Activated CD4-positive, CD25-positive, alpha-beta regulatory T cell treated with anti-CD3 and anti-CD28 coated beads, Interleukin-2, amount 50 U/mL, for 16 hours (primary cell): ENCODE data around the gene CELF2.

Source experiments
- DNase-seq: peaks from one replicate; pipeline ENCODE4 v3.0.0-alpha.2; 2020; ENCODE audit warnings: low read depth, low spot score

The CELF2 gene

DNA sequence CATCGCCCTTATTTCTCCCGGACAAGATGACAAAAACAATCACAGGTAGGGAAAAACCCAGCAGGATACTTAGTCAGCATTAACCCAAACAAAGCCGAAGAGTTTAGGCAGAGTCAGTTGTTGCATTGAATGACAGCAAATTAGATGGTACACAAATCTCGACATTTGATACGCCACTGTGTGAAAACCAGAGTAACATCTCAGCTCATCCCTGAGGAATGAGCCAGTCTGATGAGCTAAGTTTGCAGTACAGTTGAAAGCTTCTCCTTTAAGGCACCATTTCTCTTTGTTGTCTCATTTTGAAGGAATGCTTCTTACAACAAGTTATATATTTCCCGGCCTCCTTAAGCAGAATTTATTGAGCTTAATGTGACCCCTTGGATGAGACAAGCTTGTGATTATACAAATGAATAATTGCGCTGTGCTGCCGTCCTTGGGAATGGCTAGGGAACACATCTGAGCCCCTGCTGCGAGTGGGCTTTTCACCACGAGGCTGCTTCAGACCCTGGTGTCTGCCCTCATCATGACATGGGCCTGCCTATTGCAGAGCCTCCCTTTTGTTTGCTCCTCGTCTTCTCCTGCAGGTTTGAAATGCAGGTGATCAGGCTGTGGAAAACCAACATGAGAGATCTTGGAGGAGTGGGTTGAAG lies 137.3 kb downstream of the CELF2 start:
- DNase-seq = no peak

DNA sequence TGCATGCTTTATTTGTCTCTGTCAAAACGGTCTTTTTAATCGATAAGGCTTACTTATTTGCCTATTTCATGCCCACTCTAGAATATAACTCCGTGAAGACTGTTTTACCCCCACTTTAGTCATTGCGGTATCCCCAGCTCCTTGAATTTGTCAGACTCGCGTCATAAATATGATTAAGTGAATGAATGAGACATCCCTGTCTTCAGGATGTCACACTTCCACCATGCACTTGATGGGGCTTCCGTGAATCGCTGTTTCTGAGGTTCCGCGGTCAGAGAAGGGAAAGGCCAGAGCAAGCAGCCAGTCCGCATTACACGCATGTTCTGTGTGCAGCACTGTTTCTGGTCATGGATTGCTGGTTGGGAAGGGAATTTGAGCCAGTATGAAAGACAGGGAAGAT lies 138.8 kb downstream of the CELF2 start:
- DNase-seq = no peak

DNA sequence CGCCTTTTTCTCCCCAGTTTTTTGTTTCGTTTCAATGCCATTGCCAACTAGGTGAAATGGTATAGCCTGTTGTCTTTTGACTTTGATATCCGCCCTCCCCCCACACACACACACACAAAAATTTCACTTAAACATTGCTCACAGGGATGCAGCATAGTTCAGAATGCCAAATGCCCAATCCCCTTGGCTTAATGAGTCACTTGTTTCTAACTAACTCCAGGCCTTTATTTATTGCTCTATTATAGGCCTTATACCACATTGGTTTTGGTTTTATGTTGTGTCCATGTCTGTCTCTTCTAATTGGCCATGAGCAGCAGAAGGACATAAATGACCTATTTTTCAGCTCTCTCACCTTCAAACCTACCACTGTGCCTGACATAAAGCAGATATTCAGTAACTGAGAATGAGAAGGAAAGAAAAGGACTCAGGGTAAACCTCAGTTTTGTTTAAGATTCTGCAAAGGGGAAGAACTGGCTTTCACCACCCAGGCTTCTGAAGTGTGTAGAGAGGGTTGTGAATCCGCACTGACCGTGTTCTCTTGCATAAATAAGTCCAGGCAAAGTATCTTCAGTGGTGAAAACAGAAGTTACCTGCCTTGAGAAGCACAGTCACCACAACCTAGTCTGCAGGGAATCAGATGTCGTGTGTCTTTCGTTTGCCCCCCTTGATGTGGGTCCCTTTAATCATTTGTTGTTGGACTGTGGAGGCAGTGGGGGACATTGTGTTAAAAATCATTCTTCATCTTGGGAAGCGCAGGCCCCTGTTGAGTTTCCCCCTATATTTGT lies 139.8 kb downstream of the CELF2 start:
- DNase-seq = no peak

DNA sequence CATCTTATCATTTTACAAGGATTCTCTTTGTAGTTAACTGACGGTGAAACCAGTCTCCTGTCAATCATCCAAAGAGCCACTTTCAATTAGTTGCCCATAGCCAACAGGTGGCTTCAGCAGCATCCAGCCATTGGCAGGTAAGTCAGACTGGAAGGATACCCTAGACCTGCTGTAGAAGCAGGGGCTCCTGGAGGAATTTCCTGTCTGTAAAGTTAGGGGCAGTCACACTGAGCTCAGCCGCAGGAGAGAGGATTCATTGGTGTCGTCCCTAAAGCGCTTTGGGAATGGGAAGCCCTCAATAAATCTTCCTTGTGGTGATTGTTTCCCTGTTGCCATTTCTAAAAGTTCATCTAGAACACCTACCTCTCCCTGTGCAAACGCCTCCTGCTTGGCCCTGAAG lies 140.4 kb downstream of the CELF2 start:
- DNase-seq = no peak

DNA sequence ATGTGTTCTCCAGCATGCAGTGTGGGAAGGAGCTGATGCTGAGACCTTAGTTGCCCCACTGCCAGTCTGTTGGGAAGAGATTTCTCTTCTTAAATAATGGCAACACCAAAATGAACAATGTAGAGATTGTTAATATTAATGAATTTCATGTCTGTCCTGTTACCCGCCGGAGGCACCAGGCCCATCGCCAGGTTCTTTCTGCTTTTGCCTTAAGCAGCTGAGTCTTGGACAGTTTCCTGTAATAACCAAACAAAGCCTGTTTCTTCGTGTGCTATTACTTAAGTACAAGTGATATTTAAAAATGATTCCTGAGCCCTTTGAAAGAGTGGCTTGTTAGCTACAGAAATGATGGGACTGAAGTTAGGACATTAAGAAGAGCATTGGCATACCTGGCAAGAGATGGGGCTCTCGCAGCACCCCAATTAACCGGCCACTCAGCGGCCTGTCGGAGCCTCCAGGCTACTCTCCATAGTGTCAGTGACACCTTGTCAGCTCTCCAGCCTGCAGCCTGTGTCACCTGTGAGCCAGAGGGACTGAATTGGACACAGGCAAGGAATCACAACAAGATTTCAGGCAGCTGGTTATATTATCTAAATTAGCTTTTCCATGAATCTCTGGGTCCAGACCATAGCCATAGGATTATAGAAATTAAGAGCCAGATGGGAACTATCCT lies 142.0 kb downstream of the CELF2 start:
- no peak for DNase-seq

DNA sequence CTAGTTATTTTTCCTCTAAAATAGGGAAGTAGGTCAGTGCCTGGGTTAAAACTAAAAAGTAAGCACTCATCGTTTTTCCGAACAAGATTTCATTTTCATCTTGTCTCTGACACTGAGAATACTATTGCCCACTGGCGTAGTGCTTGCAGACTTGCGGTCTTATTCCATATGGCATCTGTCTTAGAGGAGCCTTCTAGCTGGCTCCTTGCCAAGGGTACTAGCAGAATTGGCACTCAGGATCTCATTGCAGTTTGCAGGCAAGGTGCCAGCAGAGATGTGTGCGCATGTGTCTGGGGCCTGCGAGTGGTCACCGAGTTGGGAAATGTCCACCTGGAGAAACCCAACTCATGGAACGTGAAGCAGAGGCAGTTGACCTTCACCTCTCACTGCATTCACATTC lies 143.4 kb downstream of the CELF2 start:
- DNase-seq = no peak

DNA sequence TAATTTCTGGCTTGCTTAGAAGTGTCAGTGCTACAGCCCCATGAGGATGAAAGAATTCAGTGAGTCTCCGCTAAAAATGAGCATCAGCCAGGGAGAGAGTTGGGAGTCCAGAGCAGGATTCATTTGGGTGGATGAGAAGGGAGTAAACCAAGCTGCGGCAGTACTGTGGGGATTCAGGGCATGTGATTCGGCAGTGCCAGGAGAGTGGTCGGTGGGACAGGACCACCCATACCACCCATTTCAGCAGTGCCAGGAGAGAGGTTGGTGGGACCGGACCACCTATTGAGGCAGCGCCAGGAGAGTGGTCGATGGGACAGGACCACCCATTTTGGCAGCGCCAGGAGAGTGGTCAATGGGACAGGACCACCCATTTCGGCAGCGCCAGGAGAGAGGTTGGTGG lies 144.2 kb downstream of the CELF2 start:
- DNase-seq = no peak

DNA sequence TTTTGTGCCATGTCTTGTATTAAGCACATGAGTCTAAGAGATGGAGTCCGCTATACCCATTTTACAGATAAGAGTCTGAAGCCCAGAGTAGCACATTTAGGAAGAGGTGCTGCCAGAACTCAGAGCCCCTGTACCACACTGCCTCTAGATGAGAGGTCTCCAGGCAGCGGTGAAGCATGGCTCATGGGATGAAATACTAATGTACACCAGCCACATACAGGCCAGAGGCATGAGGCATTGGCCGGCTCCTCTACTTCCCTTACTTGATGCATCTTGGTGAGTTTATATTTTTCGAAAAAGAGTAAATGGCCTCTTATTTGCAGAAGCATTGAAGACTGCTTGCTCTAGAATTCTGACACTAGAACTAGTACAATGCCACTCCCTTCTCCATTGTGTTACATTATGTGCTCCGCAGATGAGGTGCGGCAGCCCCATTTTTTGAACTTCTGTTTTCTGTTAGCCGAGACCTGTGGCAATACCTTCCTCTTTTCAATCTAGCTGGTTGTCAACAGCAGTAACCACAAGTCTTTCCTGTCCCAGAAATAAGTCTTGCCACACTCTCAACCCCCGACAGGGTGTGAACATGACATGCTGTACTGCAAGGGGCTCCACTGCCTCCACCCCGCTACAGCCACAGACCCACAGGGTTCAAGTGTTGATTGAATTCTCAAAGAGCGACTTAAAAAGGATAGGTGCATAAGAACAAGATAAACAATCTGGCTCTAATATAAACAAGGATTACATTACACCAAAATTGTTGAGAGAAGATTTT lies 145.3 kb downstream of the CELF2 start:
- DNase-seq = peak; percentile 60

DNA sequence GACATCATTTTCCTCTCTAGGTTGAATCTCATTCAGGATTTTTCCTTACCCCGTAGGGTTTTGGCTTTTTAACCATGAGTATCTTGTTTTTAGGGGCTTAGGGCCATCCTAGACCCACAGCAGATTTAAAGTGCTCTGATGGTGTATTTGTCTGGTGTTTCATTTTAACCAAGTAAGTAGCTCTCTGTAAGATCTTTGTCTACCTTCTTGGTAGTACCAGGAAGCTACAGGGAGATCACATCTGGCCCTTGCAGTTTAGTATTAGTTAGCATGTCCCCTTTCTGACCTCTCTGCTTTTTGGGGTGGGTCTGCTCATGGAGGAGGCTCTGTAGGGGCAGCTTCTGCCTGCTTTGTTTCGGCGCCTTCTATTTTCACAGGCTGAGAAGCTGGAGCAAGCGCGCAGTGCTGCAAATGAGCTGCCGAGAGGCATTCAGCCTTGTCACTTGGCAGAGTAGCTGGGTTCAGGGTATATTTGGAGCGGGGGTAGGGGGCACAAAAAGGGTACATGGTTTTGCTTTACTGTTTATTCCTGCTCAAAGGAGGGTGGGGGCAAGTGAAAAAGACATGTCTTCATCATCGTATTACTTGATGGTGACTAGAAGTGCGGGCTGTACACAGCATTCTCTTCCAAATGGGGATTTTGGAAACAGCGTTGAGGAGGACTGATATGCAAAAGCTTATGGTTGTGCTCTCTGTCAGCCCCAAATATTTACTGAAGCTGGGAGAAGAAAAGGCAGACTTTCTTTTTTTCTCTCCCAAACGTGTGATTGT lies 146.3 kb downstream of the CELF2 start:
- DNase-seq = no peak

DNA sequence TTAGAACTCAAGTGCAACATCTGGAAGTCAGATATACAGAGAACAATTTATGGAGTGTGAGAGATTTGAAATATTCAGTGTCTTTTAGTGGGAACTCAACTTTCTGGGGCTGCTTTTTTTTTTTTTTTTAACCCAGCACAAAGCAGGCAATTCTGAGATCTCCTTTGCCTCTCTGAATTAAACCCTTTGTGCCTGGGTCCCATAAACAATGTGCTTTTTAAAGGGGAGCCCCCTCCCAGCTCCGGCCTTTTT lies 146.8 kb downstream of the CELF2 start:
- DNase-seq = no peak

DNA sequence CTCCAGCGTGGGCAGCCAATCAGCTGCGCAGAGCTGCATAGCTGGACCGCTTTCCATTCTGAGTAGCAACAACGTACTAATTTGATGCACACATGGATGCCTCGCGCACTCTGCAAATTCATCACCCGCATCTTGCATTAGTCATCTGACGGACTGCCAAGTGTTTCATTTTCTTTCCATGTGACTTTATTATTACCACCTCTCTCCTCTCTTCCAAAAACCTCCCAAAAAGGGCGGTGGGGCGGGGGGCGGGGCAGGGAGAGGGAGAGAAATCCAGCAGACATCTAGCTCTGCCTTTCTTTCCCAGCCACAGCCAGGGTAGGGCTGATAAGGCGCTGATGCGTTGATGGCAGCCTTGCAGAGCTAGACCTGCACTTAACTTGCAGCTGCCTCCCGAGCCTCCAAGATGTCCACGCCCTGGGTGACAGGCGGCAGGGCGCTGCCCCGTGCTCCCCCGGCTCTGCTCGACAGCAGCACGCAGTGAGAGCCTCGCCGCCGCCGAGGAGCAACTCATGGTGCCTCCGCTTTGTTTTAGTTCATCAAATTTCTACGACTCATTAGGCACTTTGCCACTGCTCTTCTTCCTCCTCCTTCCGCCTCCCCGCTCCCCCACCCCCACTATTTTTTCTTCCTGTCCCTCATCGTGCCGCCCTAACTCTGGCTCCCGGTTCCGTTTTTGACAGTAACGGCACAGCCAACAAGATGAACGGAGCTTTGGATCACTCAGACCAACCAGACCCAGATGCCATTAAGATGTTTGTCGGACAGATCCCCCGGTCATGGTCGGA lies 147.3 kb downstream of the CELF2 start:
- DNase-seq = no peak

DNA sequence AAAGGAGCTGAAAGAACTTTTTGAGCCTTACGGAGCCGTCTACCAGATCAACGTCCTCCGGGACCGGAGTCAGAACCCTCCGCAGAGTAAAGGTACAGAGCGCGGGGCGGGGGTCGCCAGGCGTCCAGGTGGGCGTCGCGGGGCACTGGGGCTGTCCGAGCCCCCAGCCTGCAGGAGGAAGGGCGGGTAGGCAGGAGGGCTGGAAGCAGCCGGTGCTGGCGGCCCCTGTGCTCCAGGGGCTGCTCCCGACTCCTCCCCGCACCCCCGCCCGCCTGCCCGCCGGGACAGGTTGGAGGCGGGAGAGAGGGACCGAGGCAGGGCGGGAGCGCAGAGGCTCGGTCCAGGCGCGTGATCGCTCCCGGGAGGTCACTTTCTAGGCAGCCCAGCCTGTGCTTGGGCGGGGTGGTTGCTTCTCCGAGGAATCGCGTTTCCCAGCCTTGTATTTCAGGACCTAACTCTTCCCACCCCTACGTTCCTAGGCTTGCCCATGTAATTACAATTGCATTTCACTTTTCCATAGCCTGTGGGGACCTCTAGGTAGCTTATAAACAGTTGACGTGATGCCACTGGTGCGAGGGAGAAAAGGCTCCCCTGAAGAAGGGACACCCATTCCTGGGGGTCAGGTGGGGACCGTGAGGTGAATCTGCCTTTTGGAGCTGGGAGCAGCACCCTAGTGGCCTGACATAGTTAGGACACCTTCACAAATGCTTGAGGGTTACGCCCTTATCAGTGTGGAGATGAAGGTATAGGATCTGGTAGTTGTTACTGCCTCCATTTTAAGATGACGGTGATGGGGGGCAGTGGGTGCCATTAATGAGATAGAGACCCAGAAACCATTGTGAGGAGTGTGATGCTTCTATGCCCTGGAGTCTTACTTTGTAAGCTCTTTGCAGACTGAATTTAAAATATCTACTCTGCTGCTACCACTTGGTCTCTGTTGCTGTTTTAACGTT lies 148.2 kb downstream of the CELF2 start:
- DNase-seq = no peak

DNA sequence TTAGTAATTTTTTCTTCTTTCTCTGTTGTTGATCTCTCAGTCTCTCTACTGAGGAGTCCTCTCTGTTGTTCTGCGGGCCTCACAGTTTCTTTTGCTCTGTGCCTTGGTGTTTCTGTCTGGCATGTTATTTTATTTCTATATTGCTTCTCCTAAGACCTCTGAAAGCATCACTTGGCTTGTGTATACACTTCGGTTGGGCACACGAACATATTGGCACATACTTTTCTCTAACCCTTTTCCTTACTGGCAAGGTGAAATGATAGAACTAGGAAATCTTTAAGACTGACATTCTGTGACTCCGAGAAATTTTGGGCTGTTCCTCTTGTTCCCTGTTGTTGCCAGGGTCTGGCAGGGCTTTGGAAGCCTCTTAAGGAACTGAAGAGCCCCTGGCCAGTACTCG lies 148.9 kb downstream of the CELF2 start:
- no peak for DNase-seq

DNA sequence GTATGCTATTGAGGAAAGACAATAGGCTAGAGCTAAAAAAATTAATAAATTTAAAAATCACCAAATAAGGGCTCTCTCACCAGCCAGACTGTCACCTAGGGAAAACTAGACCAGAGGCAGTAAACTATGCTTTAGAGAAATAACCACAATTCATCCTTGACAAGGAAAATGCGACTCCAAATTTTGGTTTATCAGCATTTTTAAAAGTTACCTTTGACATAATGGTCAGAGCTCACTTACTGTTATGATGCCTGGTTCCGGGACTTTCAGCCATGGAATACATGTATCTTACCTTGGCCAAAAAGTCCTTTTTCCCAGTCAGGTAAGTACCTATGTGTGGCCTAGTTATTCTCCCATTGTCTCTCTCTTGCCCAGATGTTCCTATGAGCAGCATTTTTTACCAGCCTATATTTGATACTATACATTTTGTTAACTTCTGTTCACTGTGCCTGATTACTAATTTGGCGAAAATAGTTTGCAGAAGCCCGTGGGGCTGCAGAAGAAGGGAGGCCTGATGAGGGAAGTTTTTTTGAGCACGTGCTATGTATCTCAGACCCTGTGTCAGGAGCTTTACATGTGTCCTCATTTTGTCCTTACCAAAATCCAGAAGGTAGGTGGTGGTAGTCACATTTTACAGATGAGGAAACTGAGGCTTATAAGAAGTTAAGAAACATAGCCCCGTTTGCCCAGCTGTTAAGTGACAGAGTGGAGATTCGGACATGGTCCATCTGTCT lies 149.7 kb downstream of the CELF2 start:
- no peak for DNase-seq

DNA sequence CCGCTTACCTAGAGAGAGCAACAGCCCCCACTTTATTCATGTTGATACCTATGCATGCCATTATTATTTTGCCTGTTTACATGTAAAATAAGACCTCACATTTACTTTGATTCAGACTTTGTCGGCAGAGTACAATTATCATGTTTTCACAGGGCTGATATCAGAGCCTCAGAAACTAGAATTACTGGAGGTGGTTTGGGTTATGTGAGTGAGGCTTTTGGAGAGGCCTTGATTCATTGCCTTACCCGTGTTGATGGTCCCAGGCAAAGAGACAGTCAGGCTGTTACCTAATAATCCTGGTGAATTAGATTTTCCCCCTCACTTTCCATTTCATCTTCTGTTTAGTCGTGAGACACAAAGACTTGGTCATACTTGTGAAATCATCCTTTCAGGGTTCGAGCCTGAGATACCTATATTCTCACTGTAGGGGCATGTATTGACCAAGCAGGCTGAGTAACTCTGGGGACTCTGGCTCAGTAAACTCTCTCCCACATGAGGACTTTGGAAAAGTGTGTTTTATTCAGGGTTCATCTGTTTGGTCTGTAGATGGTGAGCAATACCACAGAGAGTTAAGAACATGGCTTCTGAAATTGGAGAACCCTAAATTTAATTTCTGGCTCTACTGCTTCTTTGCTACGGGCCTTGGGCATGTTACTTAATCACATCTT lies 150.9 kb downstream of the CELF2 start:
- no peak for DNase-seq

DNA sequence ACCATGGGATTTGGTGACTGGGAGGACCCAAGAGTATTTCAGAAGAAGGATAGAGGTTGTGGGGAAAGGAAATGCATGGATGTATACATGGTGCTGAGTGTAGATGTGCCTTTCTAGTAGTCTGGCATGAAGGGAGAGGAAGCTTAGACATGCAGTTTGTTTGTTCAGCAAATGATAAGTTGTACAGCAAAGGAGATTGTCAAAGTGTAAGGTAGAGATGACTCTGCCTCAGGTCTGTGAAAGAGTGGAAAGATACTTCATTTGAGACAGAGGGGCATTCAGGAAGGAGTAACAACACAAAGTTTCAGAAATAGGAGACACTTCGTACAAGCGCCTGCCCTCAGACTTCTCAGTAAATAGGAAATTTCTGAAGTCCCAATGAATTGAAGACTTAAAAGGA lies 152.3 kb downstream of the CELF2 start:
- DNase-seq = no peak

DNA sequence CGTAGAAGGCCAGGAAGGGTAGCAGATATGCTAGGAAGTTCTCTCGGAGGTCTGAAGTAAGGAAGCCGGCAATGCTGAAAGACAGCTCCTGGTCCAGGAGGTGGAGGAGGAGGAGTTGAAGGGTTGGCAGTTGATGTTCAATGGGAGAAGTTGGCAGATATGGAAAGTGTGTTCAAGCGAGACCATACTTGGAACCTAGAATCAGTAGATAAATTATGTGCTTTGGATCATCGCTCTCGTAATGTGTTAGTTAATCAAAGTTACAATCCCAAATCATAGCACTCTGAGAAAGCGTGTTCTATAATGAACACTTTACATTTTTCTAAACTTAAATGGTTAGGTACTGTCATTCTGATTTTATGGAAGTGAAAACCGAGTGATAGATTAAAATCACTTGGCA lies 152.9 kb downstream of the CELF2 start:
- DNase-seq = no peak
